GM10248 (cell line): ENCODE data around the gene SMAD3.

Source experiments
- CTCF ChIA-PET: fragments of 300-600 bp; sonication (Branson Sonifier 250); formaldehyde crosslinking; extraction: SDS; loops from one replicate; lab custom pipeline; 2021; ENCODE audit warnings: antibody characterized with exemption; lab: Yijun Ruan, JAX
- POLR2A ChIA-PET: fragments of 350-650 bp; sonication (Branson Sonifier 250); formaldehyde crosslinking; extraction: SDS; loops from one replicate; lab custom pipeline; 2020; ENCODE audit warnings: antibody characterized with exemption; lab: Yijun Ruan, JAX
- DNase-seq: peaks from one replicate; pipeline ENCODE4 v3.0.0; 2012; ENCODE audit errors: extremely low spot score
- CTCF ChIP-seq: IDR thresholded peaks from 2 replicates; pipeline ENCODE4 v1.5.1; 2012; ENCODE audit warnings: mild to moderate bottlenecking, low read depth; ENCODE audit errors: extremely low read depth, missing control alignments, control extremely low read depth

SMAD3 gene

DNA sequence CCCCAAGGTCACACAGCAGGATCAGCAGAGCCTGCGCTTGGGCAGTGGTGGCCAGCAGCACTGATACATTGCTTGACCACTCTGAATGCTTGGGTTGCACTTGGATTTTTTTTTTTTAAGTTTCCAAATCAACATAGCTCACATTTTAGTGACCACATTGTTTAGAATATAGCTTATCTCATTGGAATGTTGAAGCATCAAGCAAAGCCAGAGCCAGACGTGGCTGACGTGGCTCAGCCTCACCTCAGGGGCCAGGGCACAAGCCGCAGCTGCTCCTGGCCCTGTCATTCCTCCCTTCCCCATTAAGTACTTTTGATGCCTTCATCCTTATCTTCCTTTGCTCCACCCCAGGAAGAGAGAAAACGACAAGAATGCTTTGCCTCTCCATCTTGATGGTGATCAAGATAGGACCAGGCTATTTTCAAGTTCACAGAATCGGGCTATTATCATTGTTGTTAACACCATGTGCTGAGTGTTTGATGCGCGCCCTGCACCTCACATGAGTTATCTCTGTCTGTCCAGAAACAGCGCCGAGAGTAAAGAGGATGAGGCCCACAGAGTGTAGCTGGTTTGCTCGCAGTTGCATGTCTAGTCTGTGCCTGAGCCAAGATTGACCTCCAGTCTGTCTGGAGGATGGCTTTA lies 113.3 kb downstream of the SMAD3 start:
- POLR2A ChIA-PET = no interaction called here
- DNase-seq = no peak
- TF ChIP-seq CTCF = no peak
- CTCF ChIA-PET = interaction anchor here (0.9 to 1.3 kb wide), 2 partner anchors 9 to 14 kb away, joined by 3 read pairs; no protein-coding TSS in a partner anchor

- POLR2A ChIA-PET = no interaction called here
- TF ChIP-seq CTCF = no peak
- CTCF ChIA-PET = interaction anchor here (1.3 kb wide), 1 partner anchor 13 kb away, joined by 3 read pairs; no protein-coding TSS in a partner anchor
- DNase-seq = no peak
Measured at GRCh38 chr15:67179411-67179995, 114.1 kb downstream of the SMAD3 start.

DNA sequence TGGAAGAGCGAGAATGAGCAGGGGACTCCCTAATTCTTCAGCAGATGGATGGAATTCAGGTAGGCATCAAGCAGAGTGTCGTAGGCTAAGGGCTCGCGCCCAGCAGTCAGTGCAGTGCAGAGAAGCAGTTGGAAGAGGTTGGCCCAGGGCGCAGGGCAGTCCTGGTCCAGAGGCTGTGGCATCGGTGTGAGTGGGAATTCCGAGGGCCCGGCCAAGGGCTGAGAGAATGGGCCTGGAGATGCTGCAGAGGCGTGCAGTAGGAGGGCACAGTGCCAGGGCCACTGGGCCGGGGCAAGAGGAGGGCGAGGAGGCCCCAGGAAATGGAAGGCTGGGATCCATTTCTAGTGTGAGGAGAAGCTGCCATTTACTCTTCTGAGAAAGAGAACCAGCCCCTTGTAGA lies 114.6 kb downstream of the SMAD3 start:
- POLR2A ChIA-PET = no interaction called here
- no peak for TF ChIP-seq CTCF
- CTCF ChIA-PET = interaction anchor here (0.9 kb wide), 1 partner anchor 18 kb away, joined by 3 read pairs; no protein-coding TSS in a partner anchor
- DNase-seq = no peak

DNA sequence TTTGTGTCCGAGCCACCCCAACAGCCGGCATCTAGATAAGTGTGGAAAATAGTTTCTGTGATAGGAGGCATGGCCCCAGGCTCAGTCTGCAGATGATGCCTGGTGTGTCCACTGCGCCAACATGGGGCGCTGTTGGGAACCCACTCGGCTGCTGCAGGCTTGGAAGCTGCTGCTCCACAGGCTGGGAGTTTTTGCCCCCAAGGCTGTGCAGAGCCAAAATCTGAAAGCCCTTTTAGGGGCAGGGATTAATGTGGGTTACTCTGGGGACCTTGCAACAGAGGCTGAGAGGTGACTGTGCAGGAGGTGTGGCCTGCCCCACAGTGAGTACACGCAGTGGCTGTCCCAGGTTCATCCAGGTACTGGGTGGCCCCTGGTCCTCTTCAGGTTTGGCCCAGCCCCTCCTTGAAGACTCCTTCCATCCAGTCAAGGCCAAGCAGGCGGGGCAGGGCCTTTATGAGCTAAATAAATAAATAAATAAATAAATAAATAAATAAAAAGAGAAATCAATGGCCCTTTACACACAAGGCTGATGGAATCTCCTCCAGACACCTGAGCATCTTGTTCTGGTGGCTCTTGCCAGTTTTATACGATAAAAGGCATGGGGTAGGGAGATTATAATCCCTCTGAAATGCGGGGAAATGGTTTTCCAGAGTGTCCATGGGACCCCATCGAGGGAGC lies 115.3 kb downstream of the SMAD3 start:
- no peak for DNase-seq
- ChIA-PET POLR2A (interaction anchor here (0.7 kb wide), 1 partner anchor 673 kb away, joined by 4 read pairs; no protein-coding TSS in a partner anchor), CTCF (interaction anchor here (0.8 to 0.9 kb wide), 2 partner anchors 18 to 234 kb away, joined by 3 read pairs; no protein-coding TSS in a partner anchor)
- TF ChIP-seq CTCF = peak; percentile 11

- CTCF ChIA-PET = interaction anchor here (0.8 kb wide), 1 partner anchor 235 kb away, joined by 3 read pairs; no protein-coding TSS in a partner anchor
Measured at GRCh38 chr15:67181221-67181639, 115.8 kb downstream of the SMAD3 start.

More at GRCh38 chr15:67181221-67181639, 115.8 kb downstream of the SMAD3 start:
- TF ChIP-seq CTCF = no peak
- no peak for DNase-seq
- POLR2A ChIA-PET = interaction anchor here (0.7 kb wide), 1 partner anchor 673 kb away, joined by 4 read pairs; no protein-coding TSS in a partner anchor
